GM15510 (cell line): ENCODE data around the gene CADM2.

Source experiments
- POLR2A ChIP-seq: IDR thresholded peaks from 3 replicates; pipeline ENCODE4 v1.6.1; 2011; ENCODE audit warnings: borderline replicate concordance; ENCODE audit not compliant: insufficient read length; ENCODE audit errors: extremely low read depth

CADM2 gene

GRCh38 chr3:85758442-85758841, 799.7 kb downstream of the CADM2 start:
- no peak for TF ChIP-seq POLR2A

- no peak for TF ChIP-seq POLR2A
These were observed 801.6 kb downstream of the CADM2 start for GRCh38 chr3:85760342-85760741.

GRCh38 chr3:85780806-85781205, 822.0 kb downstream of the CADM2 start:
- no peak for TF ChIP-seq POLR2A

GRCh38 chr3:85781806-85782205, 823.0 kb downstream of the CADM2 start:
- TF ChIP-seq POLR2A: no peak

GRCh38 chr3:85783291-85783690, 824.5 kb downstream of the CADM2 start:
- no peak for TF ChIP-seq POLR2A

GRCh38 chr3:85785766-85786165, 827.0 kb downstream of the CADM2 start:
- no peak for TF ChIP-seq POLR2A

GRCh38 chr3:85790445-85791030, 831.7 kb downstream of the CADM2 start:
- no peak for TF ChIP-seq POLR2A

GRCh38 chr3:85796140-85796539, 837.4 kb downstream of the CADM2 start:
- TF ChIP-seq POLR2A: no peak

GRCh38 chr3:85800676-85801075, 841.9 kb downstream of the CADM2 start:
- no peak for TF ChIP-seq POLR2A

- TF ChIP-seq POLR2A: no peak
These were observed 843.2 kb downstream of the CADM2 start for GRCh38 chr3:85801955-85802354.

GRCh38 chr3:85808755-85809154, 850.0 kb downstream of the CADM2 start:
- TF ChIP-seq POLR2A: no peak

- no peak for TF ChIP-seq POLR2A
These were observed 862.5 kb downstream of the CADM2 start for GRCh38 chr3:85821130-85821756.

- TF ChIP-seq POLR2A: no peak
These were observed 877.2 kb downstream of the CADM2 start for GRCh38 chr3:85835857-85836440.

GRCh38 chr3:85837402-85837801, 878.6 kb downstream of the CADM2 start:
- no peak for TF ChIP-seq POLR2A

GRCh38 chr3:85838921-85839320, 880.1 kb downstream of the CADM2 start:
- TF ChIP-seq POLR2A: no peak

- no peak for TF ChIP-seq POLR2A
These were observed 883.3 kb downstream of the CADM2 start for GRCh38 chr3:85842081-85842480.
